ENCODE measurements around the gene DUOXA1.

Gene DUOXA1

DNA sequence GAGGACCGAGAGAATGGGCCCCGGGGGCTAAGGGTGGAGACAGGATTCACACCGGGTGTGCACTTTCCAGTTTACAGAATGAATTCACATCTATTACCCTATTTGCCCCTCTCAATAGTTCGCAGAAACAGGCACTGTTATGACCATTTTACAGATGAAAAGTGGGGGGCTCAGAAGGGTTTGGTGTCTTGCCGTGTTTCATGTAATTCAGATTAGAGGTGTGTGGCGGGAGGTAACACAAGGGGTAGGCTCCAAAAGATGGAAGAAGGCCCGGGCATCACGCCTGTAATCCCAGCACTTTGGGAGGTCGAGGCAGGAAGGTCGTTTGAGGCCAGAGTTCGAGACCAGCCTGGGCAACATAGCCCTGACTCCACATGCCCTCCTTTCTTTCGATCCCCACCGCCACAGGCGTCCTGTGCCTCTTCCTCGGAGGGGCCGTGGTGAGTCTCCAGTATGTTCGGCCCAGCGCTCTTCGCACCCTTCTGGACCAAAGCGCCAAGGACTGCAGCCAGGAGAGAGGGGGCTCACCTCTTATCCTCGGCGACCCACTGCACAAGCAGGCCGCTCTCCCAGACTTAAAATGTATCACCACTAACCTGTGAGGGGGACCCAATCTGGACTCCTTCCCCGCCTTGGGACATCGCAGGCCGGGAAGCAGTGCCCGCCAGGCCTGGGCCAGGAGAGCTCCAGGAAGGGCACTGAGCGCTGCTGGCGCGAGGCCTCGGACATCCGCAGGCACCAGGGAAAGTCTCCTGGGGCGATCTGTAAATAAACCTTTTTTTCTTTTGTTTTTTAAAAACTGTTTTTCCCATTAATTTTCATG lies 12.2 kb downstream of the DUOXA1 start:
- no peak for TF ChIP-seq CREB1 (IDR thresholded peaks at IDR 0.05; ENCODE audit: low read depth)
- TF ChIP-seq EP300 (IDR thresholded peaks at IDR 0.05; ENCODE audit: borderline replicate concordance) = no peak
- TF ChIP-seq, protein P1, sequence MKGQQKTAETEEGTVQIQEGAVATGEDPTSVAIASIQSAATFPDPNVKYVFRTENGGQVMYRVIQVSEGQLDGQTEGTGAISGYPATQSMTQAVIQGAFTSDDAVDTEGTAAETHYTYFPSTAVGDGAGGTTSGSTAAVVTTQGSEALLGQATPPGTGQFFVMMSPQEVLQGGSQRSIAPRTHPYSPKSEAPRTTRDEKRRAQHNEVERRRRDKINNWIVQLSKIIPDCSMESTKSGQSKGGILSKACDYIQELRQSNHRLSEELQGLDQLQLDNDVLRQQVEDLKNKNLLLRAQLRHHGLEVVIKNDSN (IDR thresholded peaks at IDR 0.05) = no peak
- TF ChIP-seq YY1 (IDR thresholded peaks at IDR 0.05; ENCODE audit: low read depth) = no peak
- no peak for TF ChIP-seq EGR1 (IDR thresholded peaks at IDR 0.05)
- no peak for TF ChIP-seq TCF12 (IDR thresholded peaks at IDR 0.05; ENCODE audit: low read depth)
- no peak for TF ChIP-seq TAF1 (IDR thresholded peaks at IDR 0.05; ENCODE audit: low read depth)
- TF ChIP-seq, protein P2, sequence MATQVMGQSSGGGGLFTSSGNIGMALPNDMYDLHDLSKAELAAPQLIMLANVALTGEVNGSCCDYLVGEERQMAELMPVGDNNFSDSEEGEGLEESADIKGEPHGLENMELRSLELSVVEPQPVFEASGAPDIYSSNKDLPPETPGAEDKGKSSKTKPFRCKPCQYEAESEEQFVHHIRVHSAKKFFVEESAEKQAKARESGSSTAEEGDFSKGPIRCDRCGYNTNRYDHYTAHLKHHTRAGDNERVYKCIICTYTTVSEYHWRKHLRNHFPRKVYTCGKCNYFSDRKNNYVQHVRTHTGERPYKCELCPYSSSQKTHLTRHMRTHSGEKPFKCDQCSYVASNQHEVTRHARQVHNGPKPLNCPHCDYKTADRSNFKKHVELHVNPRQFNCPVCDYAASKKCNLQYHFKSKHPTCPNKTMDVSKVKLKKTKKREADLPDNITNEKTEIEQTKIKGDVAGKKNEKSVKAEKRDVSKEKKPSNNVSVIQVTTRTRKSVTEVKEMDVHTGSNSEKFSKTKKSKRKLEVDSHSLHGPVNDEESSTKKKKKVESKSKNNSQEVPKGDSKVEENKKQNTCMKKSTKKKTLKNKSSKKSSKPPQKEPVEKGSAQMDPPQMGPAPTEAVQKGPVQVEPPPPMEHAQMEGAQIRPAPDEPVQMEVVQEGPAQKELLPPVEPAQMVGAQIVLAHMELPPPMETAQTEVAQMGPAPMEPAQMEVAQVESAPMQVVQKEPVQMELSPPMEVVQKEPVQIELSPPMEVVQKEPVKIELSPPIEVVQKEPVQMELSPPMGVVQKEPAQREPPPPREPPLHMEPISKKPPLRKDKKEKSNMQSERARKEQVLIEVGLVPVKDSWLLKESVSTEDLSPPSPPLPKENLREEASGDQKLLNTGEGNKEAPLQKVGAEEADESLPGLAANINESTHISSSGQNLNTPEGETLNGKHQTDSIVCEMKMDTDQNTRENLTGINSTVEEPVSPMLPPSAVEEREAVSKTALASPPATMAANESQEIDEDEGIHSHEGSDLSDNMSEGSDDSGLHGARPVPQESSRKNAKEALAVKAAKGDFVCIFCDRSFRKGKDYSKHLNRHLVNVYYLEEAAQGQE (IDR thresholded peaks at IDR 0.05; ENCODE audit: low read depth) = no peak
- TF ChIP-seq ZBTB7A (IDR thresholded peaks at IDR 0.05; ENCODE audit: low read depth) = no peak
- no peak for TF ChIP-seq NFIC (IDR thresholded peaks at IDR 0.05)
- no peak for TF ChIP-seq FOXM1 (IDR thresholded peaks at IDR 0.05; ENCODE audit: borderline replicate concordance, low read depth)
- TF ChIP-seq CEBPB (IDR thresholded peaks at IDR 0.05) = no peak
- TF ChIP-seq TEAD4 (IDR thresholded peaks at IDR 0.05) = no peak
- TF ChIP-seq RAD21 (IDR thresholded peaks at IDR 0.05; ENCODE audit: low read depth) = no peak
- TF ChIP-seq, protein P3, sequence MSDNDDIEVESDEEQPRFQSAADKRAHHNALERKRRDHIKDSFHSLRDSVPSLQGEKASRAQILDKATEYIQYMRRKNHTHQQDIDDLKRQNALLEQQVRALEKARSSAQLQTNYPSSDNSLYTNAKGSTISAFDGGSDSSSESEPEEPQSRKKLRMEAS (IDR thresholded peaks at IDR 0.05) = no peak

DNA sequence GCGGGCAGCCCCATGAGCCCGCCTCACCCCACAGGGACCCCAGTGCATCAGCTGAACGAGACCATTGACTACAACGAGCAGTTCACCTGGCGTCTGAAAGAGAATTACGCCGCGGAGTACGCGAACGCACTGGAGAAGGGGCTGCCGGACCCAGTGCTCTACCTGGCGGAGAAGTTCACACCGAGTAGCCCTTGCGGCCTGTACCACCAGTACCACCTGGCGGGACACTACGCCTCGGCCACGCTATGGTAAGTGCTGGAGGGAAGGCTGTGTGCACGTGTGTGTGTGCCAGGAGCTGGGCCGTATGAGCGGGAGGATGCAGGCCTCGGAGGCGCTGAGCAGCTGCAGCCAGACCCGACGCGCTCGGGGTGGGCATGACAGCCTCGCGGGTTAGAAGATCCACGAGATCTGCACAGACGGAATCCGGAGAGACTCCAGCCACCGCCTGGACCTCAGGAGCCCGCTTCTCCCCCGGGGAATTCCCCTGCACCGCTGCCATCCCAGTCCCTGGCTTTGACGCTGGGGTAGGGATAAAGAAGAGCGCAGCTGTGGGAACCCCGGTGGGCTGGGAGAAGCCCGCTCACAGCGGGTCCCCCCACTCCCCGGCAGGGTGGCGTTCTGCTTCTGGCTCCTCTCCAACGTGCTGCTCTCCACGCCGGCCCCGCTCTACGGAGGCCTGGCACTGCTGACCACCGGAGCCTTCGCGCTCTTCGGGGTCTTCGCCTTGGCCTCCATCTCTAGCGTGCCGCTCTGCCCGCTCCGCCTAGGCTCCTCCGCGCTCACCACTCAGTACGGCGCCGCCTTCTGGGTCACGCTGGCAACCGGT lies 13.0 kb downstream of the DUOXA1 start:
- TF ChIP-seq CEBPB (IDR thresholded peaks at IDR 0.05) (no peak), EP300 (IDR thresholded peaks at IDR 0.05; ENCODE audit: borderline replicate concordance) (no peak), NFIC (IDR thresholded peaks at IDR 0.05) (no peak), YY1 (IDR thresholded peaks at IDR 0.05; ENCODE audit: low read depth) (no peak), TEAD4 (IDR thresholded peaks at IDR 0.05) (no peak), CREB1 (IDR thresholded peaks at IDR 0.05; ENCODE audit: low read depth) (no peak), TCF12 (IDR thresholded peaks at IDR 0.05; ENCODE audit: low read depth) (no peak), RAD21 (IDR thresholded peaks at IDR 0.05; ENCODE audit: low read depth) (no peak), TAF1 (IDR thresholded peaks at IDR 0.05; ENCODE audit: low read depth) (no peak), EGR1 (IDR thresholded peaks at IDR 0.05) (no peak), ZBTB7A (IDR thresholded peaks at IDR 0.05; ENCODE audit: low read depth) (no peak), FOXM1 (IDR thresholded peaks at IDR 0.05; ENCODE audit: borderline replicate concordance, low read depth) (no peak)
- TF ChIP-seq, protein P2 (IDR thresholded peaks at IDR 0.05; ENCODE audit: low read depth) = no peak
- TF ChIP-seq, protein P1 (IDR thresholded peaks at IDR 0.05) = no peak
- TF ChIP-seq, protein P3 (IDR thresholded peaks at IDR 0.05) = no peak

DNA sequence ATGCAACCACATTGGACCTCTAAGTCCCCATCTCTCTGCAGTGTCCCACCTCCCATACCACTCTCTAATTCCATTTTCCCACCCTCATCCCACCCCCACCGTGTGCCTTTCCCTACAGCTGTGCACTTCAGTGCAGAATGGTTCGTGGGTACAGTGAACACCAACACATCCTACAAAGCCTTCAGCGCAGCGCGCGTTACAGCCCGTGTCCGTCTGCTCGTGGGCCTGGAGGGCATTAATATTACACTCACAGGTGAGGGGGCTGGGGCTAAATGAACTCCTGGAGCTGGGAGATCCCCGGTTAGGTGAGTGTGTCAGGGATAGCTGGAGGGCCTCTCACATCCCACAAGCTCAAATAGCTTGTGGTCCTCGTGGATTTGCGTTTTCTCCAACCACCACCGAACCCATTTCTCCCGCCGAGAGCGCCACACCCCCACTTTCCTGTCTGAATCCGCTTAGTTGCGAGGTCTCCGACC lies 13.6 kb downstream of the DUOXA1 start:
- no peak for TF ChIP-seq TAF1 (IDR thresholded peaks at IDR 0.05; ENCODE audit: low read depth)
- TF ChIP-seq, protein P2 (IDR thresholded peaks at IDR 0.05; ENCODE audit: low read depth) = no peak
- TF ChIP-seq CREB1 (IDR thresholded peaks at IDR 0.05; ENCODE audit: low read depth) = no peak
- TF ChIP-seq EP300 (IDR thresholded peaks at IDR 0.05; ENCODE audit: borderline replicate concordance) = no peak
- no peak for TF ChIP-seq NFIC (IDR thresholded peaks at IDR 0.05)
- TF ChIP-seq, protein P3 (IDR thresholded peaks at IDR 0.05) = no peak
